Chondrocyte (in vitro differentiated cells): ENCODE measurements around the gene RIMS4. TPM values are rescaled to one million over a fixed set of nuclear protein-coding genes. Genes with fewer than 3 reads are reported as not detected.

Experiments
- DNase-seq: peaks from one replicate; pipeline ENCODE4 v3.0.0; 2021; ENCODE audit warnings: mixed read lengths, low spot score
- H3K27ac Mint-ChIP-seq: one replicate; pipeline ENCODE4 v1.8.0; 2021; ENCODE audit warnings: mild to moderate bottlenecking, moderate library complexity, mixed read lengths; ENCODE audit not compliant: unreplicated experiment
- H3K27me3 Mint-ChIP-seq: 2 replicates; pipeline ENCODE4 v1.8.0; 2021; ENCODE audit warnings: low read depth, mixed read lengths
- H3K36me3 Mint-ChIP-seq: 2 replicates; pipeline ENCODE4 v1.8.0; 2021; ENCODE audit warnings: low read depth, mixed read lengths
- H3K4me1 Mint-ChIP-seq: 2 replicates; pipeline ENCODE4 v1.8.0; 2021; ENCODE audit warnings: low read depth, mild to moderate bottlenecking, mixed read lengths
- H3K4me3 Mint-ChIP-seq: one replicate; pipeline ENCODE4 v1.8.0; 2021; ENCODE audit warnings: mild to moderate bottlenecking, moderate library complexity, mixed read lengths; ENCODE audit not compliant: unreplicated experiment
- H3K9me3 Mint-ChIP-seq: 2 replicates; pipeline ENCODE4 v1.8.0; 2021; ENCODE audit warnings: low read depth, mixed read lengths
- CTCF ChIP-seq: fragments of 200-600 bp; sonication (generic); IDR thresholded peaks from 2 replicates; pipeline ENCODE4 v1.5.0; 2021; ENCODE audit warnings: antibody characterized with exemption, mild to moderate bottlenecking, moderate library complexity
- total RNA-seq: library from RNA; stranded (reverse); gene quantifications from 3 replicates; pipeline ENCODE4 v1.2.1, GENCODE V29; 2021

Gene RIMS4
- total RNA-seq, 1 donor from 2014 or later: 2.1 TPM

GRCh38 chr20:44810061-44810390 is 320 bp downstream of the RIMS4 start:
- Mint-ChIP-seq H3K27me3 (peaks cover 53% of the 10 kb centered on the region), H3K27ac (no peak overlapping the region), H3K9me3 (peaks cover 6% of the 10 kb centered on the region), H3K4me1 (peaks cover 11% of the 10 kb centered on the region), H3K4me3 (peak overlapping the region; percentile 67), H3K36me3 (peaks cover 10% of the 10 kb centered on the region)
- no peak for TF ChIP-seq CTCF
- DNase-seq: no peak

- peaks cover 11% of the 10 kb centered on the region for H3K4me1 Mint-ChIP-seq
- no peak overlapping the region for H3K27ac Mint-ChIP-seq
- H3K27me3 Mint-ChIP-seq: peaks cover 57% of the 10 kb centered on the region
- peak overlapping the region; percentile 67 for H3K4me3 Mint-ChIP-seq
- TF ChIP-seq CTCF: no peak
- peaks cover 10% of the 10 kb centered on the region for H3K36me3 Mint-ChIP-seq
- DNase-seq: no peak
- peaks cover 6% of the 10 kb centered on the region for H3K9me3 Mint-ChIP-seq
These were observed 826 bp downstream of the RIMS4 start for GRCh38 chr20:44809380-44810060.

- Mint-ChIP-seq H3K27ac (no peak overlapping the region), H3K4me3 (no peak overlapping the region), H3K27me3 (peaks cover 62% of the 10 kb centered on the region), H3K4me1 (peaks cover 11% of the 10 kb centered on the region), H3K9me3 (peaks cover 2% of the 10 kb centered on the region), H3K36me3 (peaks cover 6% of the 10 kb centered on the region)
- no peak for DNase-seq
- no peak for TF ChIP-seq CTCF
These were observed 2.7 kb downstream of the RIMS4 start for GRCh38 chr20:44807684-44808056.

GRCh38 chr20:44807051-44807683 is 3.2 kb downstream of the RIMS4 start:
- Mint-ChIP-seq H3K4me3 (no peak overlapping the region), H3K4me1 (peaks cover 11% of the 10 kb centered on the region)

More at GRCh38 chr20:44807051-44807683, 3.2 kb downstream of the RIMS4 start:
- peaks cover 4% of the 10 kb centered on the region for H3K36me3 Mint-ChIP-seq
- no peaks in the 10 kb centered on the region for H3K9me3 Mint-ChIP-seq
- no peak overlapping the region for H3K27ac Mint-ChIP-seq
- H3K27me3 Mint-ChIP-seq: peaks cover 61% of the 10 kb centered on the region
- no peak for DNase-seq
- TF ChIP-seq CTCF: no peak
